Tibial nerve (tissue), 4 donors: ENCODE data around the gene FAM221B. TPM values are rescaled to one million over a fixed set of nuclear protein-coding genes. Genes with fewer than 3 reads are reported as not detected.
A peak's percentile ranks its signal among the peaks of the same experiment; 100 is the strongest.

Source experiments
- DNase-seq, 2 donors: peaks; one replicate each; pipeline ENCODE4 v3.0.0-alpha.2; 2019; ENCODE audit warnings: low spot score in 2 of 2
- H3K27ac ChIP-seq, 4 donors: fragments of 200-600 bp; sonication (generic) in 3 of 4; one replicate each; pipeline ENCODE4 v1.5.1; 2017 to 2019; ENCODE audit warnings: mild to moderate bottlenecking in 1 of 4
- H3K27me3 ChIP-seq, 2 donors: fragments of 200-600 bp; sonication (generic) in 1 of 2; one replicate each; pipeline versions ENCODE4 v1.5.1 to v1.6.0; 2017 to 2019
- H3K36me3 ChIP-seq, 3 donors: fragments of 200-600 bp; sonication (generic); one replicate each; pipeline ENCODE4 v1.5.1; 2018 to 2019
- H3K4me1 ChIP-seq, 4 donors: fragments of 200-600 bp; sonication (generic) in 3 of 4; one replicate each; pipeline ENCODE4 v1.5.1; 2017 to 2019
- H3K4me3 ChIP-seq, 4 donors: fragments of 200-600 bp; sonication (generic) in 3 of 4; one replicate each; pipeline ENCODE4 v1.5.1; 2017 to 2019; ENCODE audit warnings: mild to moderate bottlenecking in 1 of 4, moderate library complexity in 1 of 4
- H3K9me3 ChIP-seq, 4 donors: fragments of 200-600 bp; sonication (generic) in 3 of 4; one replicate each; pipeline ENCODE4 v1.5.1; 2017 to 2019
- EP300 ChIP-seq, 2 donors: sonication (generic); formaldehyde crosslinking; IDR thresholded peaks; one replicate each; pipeline ENCODE4 v1.6.1; 2017; ENCODE audit warnings: antibody characterized with exemption in 2 of 2, mild to moderate bottlenecking in 1 of 2
- POLR2A ChIP-seq, 2 donors: fragments of 450-650 bp; IDR thresholded peaks; one replicate each; pipeline ENCODE4 v1.6.1; 2017; ENCODE audit warnings: antibody characterized with exemption in 2 of 2, mild to moderate bottlenecking in 2 of 2, moderate library complexity in 2 of 2
- WGBS, 2 donors: methylation state at CpG; one replicate each; pipeline ENCODE4 v1.1.5; 2018; 5-methylcytosine and 5-hydroxymethylcytosine counted together
- total RNA-seq, 4 donors: library from RNA; depleted of rRNA; stranded (reverse); fragments of >200 nt; gene quantifications; one replicate each; pipeline ENCODE4 v1.1.0, GENCODE V29; 2016
- TF ChIP-seq, protein P1 (sequence below), 5 experiments: fragments of 200-600 bp in 3 of 5; fragments of 450-650 bp in 2 of 5; sonication (generic) in 3 of 5; IDR thresholded peaks; one replicate each; pipeline ENCODE4 v1.5.1; 2016 to 2019; ENCODE audit warnings: antibody characterized with exemption in 5 of 5, mild to moderate bottlenecking in 3 of 5, moderate library complexity in 2 of 5

FAM221B gene
- total RNA-seq, 4 donors from 2014 or later: not detected

DNA sequence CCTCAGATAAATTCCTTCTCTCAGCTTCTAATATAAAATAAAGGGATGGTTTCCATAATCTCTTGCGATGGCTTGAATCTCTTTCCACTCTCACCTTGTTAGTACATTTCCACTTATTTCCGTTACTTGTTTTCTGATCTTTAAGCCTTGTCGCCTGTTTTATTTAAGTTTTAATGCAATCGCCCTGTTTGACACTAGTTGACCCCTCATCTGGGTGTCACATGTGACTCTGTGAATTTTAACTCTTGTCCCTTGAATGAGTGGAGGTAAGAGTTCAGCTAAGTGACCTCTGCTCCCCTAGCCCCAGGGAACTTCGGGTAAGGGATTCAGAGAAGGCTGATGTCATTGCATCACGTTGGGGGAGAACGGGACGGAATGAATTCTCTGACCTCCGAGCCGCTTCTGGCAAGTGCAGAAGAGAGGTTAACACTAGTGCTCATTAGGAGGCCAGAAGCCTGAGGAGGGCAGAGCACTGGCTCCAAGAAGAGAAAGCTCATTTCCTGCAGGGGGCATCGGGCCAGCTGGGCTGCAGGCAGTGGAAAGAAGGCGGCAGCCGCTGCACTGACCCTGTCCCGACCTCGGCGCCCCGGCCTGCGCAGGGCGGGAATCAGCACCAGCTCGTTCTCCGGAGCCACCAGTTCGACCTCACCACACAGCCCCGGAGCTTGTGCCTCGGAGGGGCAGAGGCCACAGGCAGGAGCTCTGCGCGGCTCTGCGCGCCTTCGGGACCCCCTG, 14.3 kb downstream of the FAM221B start:
- peaks cover 8 to 46% (median 25%) of the 10 kb centered on the region in 4 donors for H3K4me1 ChIP-seq
- H3K36me3 ChIP-seq: peaks cover 0 to 11% (median 0%) of the 10 kb centered on the region in 3 donors
- H3K27ac ChIP-seq: peak overlapping the region; percentile 93 to 100 (median 99)
- TF ChIP-seq EP300 (IDR thresholded peaks at IDR 0.05) (no peak), POLR2A (IDR thresholded peaks at IDR 0.05) (no peak)
- TF ChIP-seq, protein P1, sequence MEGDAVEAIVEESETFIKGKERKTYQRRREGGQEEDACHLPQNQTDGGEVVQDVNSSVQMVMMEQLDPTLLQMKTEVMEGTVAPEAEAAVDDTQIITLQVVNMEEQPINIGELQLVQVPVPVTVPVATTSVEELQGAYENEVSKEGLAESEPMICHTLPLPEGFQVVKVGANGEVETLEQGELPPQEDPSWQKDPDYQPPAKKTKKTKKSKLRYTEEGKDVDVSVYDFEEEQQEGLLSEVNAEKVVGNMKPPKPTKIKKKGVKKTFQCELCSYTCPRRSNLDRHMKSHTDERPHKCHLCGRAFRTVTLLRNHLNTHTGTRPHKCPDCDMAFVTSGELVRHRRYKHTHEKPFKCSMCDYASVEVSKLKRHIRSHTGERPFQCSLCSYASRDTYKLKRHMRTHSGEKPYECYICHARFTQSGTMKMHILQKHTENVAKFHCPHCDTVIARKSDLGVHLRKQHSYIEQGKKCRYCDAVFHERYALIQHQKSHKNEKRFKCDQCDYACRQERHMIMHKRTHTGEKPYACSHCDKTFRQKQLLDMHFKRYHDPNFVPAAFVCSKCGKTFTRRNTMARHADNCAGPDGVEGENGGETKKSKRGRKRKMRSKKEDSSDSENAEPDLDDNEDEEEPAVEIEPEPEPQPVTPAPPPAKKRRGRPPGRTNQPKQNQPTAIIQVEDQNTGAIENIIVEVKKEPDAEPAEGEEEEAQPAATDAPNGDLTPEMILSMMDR (IDR thresholded peaks at IDR 0.05): peak in 2 of 5 experiments; percentile 4 to 11
- DNase-seq: peak; percentile 49 to 56
- H3K9me3 ChIP-seq: no peaks in the 10 kb centered on the region
- peak overlapping the region; percentile 88 to 100 (median 98) for H3K4me3 ChIP-seq
- H3K27me3 ChIP-seq: no peaks in the 10 kb centered on the region
- WGBS, 2 donors: 5 to 6% methylated on average over 22 to 27 of the region's 29 CpGs

DNA sequence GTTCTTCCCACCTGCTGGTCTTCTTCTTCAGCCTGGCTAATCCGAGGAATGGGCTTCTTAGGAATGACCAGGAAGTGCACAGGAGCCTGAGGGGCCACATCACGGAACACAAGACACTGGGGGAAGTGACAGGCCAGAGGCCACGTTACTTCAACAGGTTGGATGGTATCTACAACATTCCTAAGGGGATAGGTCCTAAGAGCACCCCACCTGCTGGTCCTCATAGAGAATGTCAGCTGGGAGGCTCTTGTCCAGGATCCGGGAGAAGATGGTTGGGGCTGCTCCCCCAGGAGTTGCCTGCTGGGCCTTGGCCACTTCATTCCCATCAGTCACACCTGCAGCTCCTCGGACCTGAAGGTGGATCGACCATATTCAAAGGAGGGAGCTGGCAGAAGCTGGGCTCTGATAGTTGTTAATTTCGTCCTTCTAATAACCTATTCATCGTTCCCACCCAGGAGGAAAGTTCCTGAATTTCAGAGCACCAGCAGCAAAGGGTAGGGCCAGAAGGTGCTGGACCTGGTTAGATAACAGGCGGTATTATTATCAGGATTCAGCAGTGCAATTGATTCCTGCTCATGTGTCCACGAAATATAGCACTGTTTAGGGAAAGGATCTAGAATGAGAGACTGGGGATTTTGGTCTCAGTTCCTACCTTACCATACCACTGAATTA, 15.0 kb downstream of the FAM221B start:
- peaks cover 8 to 46% (median 25%) of the 10 kb centered on the region in 4 donors for H3K4me1 ChIP-seq
- peaks cover 0 to 18% (median 0%) of the 10 kb centered on the region in 3 donors for H3K36me3 ChIP-seq
- peak overlapping the region; percentile 93 to 100 (median 99) for H3K27ac ChIP-seq
- H3K27me3 ChIP-seq: no peaks in the 10 kb centered on the region
- no peak for TF ChIP-seq EP300 (IDR thresholded peaks at IDR 0.05)
- H3K9me3 ChIP-seq: no peaks in the 10 kb centered on the region
- peak overlapping the region in 1 of 4 donors; percentile 100 for H3K4me3 ChIP-seq
- no peak for DNase-seq
- WGBS, 2 donors: 77 to 81% methylated on average over 10 of the region's 10 CpGs

DNA sequence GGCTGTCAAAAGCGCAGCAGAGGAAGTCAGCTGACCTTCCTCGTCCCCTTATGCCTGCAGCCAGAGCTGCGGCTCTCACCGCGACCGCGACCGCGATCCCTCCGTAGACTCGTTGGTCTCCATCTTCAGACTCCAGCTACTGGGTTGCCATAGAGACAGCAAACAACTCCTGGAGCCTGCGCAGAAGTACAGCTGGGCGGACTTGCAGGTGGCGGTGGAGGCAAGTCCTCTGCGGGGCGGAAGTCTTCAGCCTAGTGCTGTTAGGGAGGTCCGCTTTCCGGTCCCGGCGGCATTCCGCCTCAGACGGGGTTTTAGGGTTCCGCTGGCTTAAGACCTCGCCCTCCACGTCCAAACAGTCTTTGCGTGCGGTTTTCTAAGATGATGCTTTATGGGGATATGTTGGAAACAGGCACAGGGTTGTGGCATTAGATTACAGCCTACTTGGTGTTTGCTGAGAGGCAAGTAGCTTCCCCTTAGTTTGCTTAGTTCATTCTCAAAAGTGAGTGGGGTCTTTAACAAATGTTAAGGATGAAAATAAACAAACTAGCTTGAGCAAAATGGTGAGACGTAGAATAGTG, 16.4 kb downstream of the FAM221B start, which contains the start of gene SPAG8:
Gene SPAG8, minus strand, starts transcription at position 238 of the 578 bp plus-strand sequence. Its CDS starts 115 bp downstream, at position 123.
- no peaks in the 10 kb centered on the region for H3K9me3 ChIP-seq
- H3K27ac ChIP-seq: peak within 1 kb of the TSS in 3 of 4 donors; percentile 73 to 100 (median 99)
- peak within 1 kb of the TSS; percentile 30 to 67 (median 52) for H3K4me3 ChIP-seq
- peak in 1 of 2 donors; percentile 50 for TF ChIP-seq POLR2A (IDR thresholded peaks at IDR 0.05)
- TF ChIP-seq, protein P1 (IDR thresholded peaks at IDR 0.05): peak in 1 of 5 experiments; percentile 17
- TF ChIP-seq EP300 (IDR thresholded peaks at IDR 0.05): peak; percentile 60 to 75
- peaks cover 8 to 46% (median 25%) of the 10 kb centered on the region in 4 donors for H3K4me1 ChIP-seq
- peaks cover 0 to 33% (median 0%) of the 10 kb centered on the region in 3 donors for H3K36me3 ChIP-seq
- no peaks in the 10 kb centered on the region for H3K27me3 ChIP-seq
- 2% methylated on average over 17 to 28 of the region's 28 CpGs for WGBS, 2 donors
- peak; percentile 85 to 87 for DNase-seq

DNA sequence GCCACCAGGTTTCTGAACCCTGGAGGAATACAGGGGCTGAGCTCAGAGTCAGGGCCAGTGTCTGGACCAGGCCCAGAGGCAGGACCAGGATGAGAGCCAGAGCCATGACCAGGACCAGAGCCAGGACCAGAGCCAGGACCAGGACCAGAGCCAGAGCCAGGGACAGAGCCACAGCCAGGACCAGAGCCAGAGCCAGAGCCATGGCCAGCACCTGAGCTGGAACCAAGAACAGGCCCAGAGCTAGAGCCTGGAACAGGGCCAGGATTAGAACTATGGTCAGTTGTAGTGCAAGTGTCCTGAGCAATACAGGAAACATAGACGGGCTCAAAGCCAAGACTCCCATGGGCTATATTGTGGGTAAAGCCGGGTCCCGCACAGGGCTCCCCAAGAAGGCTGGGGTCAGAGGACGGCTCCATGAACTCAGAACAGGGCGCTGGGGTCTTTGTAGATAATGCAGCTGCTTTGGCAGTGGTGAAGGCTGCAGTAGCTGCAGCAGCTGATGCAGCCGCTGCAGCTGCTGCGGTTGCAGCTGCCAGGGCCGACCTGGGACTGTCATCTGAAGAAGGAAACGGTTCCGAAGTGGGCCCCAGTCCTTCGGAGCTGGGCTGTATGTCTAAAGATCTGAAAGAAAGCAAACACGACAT, 17.0 kb downstream of the FAM221B start:
- Histone ChIP-seq H3K4me3 (peak overlapping the region; percentile 30 to 67 (median 52)), H3K4me1 (peaks cover 8 to 46% (median 25%) of the 10 kb centered on the region in 4 donors), H3K36me3 (peaks cover 0 to 39% (median 5%) of the 10 kb centered on the region in 3 donors), H3K27me3 (no peaks in the 10 kb centered on the region), H3K9me3 (no peaks in the 10 kb centered on the region), H3K27ac (peak overlapping the region in 3 of 4 donors; percentile 73 to 100 (median 99))
- peak in 1 of 2 donors; percentile 23 for DNase-seq
- TF ChIP-seq POLR2A (IDR thresholded peaks at IDR 0.05) (no peak), EP300 (IDR thresholded peaks at IDR 0.05) (no peak)
- TF ChIP-seq, protein P1 (IDR thresholded peaks at IDR 0.05): no peak
- 4 to 9% methylated on average over 12 of the region's 12 CpGs for WGBS, 2 donors

DNA sequence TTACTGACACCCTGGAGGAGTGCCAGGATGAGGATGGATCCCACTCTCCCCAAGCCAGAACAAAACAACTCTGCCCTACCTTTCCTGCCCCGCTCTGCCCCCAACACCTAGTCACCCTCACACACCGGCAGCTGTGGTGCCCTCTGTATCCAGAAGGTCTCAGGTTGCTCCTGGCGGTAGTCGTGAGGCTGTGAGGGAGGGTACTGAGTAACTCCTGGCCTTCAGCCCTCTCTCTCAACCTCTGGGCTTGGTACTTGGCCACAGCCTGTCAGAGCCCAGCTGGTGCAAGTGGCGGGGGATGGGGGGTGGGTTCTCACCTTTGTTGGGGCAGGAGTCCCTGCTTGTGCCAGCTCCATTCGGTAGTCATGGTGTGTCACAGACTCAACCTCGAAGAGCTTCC, 18.4 kb downstream of the FAM221B start:
- peaks cover 0 to 53% (median 5%) of the 10 kb centered on the region in 3 donors for H3K36me3 ChIP-seq
- WGBS, 2 donors: 91% methylated on average over 7 of the region's 7 CpGs
- no peak overlapping the region for H3K4me3 ChIP-seq
- H3K9me3 ChIP-seq: no peaks in the 10 kb centered on the region
- no peak overlapping the region for H3K27ac ChIP-seq
- no peak for DNase-seq
- H3K4me1 ChIP-seq: peaks cover 8 to 39% (median 25%) of the 10 kb centered on the region in 4 donors
- H3K27me3 ChIP-seq: no peaks in the 10 kb centered on the region
- TF ChIP-seq POLR2A (IDR thresholded peaks at IDR 0.05) (no peak), EP300 (IDR thresholded peaks at IDR 0.05) (no peak)
- TF ChIP-seq, protein P1 (IDR thresholded peaks at IDR 0.05): no peak
